Neural progenitor cell (in vitro differentiated cells): ENCODE results near the gene GMDS.

Experiments
- CTCF ChIP-seq: fragments of 200-600 bp; sonication (generic); IDR thresholded peaks from 2 replicates; pipeline ENCODE4 v1.5.1; 2017; ENCODE audit warnings: antibody characterized with exemption, mild to moderate bottlenecking
- EZH2 ChIP-seq: fragments of 200-600 bp; sonication (generic); IDR thresholded peaks from 2 replicates; pipeline ENCODE4 v1.6.1; 2017; ENCODE audit warnings: antibody characterized with exemption, mild to moderate bottlenecking, moderate library complexity
- EZH2phosphoT487 ChIP-seq: fragments of 200-600 bp; sonication (generic); IDR thresholded peaks from 2 replicates; pipeline ENCODE4 v1.6.1; 2017; ENCODE audit warnings: antibody characterized with exemption

- TF ChIP-seq CTCF, result no peak
- TF ChIP-seq EZH2, result no peak
- TF ChIP-seq EZH2phosphoT487, result no peak
Measured at GRCh38 chr6:2197177-2197671, 48.2 kb downstream of the GMDS start.
